Right kidney (tissue), 1 donor: ENCODE measurements around the gene RBM10.

Source experiments
- DNase-seq: peaks from one replicate; pipeline ENCODE4 v3.0.0-alpha.2; 2016

Gene RBM10

DNA sequence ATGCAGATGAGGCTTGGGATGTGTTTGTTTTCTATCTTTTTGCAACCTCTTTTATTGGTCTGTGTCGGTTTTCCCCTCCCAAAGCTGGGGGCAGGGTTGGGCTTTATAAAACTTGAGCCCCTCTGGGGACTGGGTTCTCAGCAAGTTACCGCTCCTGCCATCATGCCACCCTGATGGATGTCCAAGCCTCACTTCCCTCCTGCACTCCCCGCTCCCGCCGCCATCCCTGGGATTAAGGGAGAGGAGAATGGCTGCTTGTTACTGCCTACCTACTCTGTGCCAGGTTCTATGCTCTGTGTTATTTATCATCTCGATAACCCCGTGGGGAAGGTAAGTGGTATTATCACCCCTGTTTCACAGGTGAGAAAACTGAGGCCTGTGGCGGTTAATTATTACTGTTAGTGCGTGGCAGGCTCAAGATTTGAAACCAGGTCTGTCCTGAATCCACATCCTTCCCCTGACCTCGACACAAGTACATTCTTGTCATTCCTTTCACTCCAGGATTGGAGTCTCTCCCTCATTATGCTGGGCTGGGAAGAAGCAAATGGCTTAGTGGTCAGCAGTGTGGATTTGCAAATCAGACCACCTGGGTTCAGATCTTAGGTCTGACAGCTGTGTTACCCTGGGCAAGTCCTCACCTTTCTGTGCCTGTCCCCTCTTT is 53.1 kb downstream of the RBM10 start:
- DNase-seq = no peak

DNA sequence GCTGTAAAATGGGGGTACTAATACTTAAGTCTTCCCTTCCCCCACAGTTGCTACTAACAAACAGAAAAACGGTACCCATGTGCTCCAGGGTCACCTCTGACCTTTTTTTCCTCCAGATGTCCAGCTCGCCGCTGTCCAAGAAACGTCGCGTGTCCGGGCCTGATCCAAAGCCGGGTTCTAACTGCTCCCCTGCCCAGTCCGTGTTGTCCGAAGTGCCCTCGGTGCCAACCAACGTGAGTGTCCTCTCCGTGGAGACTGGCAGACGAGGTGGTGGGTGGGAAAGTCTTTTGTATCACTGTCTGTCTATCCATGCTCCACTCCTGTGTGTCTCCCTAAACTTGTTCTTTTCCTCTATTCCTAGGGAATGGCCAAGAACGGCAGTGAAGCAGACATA is 53.7 kb downstream of the RBM10 start:
- no peak for DNase-seq

DNA sequence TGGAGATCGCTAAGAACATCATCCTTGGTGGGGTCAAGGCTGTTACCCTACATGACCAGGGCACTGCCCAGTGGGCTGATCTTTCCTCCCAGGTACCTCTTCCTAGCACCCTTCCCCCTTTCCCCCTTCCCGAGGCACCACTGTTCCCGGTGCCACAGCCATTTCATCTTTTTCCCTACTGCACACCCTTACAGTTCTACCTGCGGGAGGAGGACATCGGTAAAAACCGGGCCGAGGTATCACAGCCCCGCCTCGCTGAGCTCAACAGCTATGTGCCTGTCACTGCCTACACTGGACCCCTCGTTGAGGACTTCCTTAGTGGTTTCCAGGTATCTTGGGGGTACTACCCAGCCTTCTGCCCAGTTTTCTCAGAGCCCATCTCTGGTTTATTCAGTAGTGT is 54.3 kb downstream of the RBM10 start:
- no peak for DNase-seq

DNA sequence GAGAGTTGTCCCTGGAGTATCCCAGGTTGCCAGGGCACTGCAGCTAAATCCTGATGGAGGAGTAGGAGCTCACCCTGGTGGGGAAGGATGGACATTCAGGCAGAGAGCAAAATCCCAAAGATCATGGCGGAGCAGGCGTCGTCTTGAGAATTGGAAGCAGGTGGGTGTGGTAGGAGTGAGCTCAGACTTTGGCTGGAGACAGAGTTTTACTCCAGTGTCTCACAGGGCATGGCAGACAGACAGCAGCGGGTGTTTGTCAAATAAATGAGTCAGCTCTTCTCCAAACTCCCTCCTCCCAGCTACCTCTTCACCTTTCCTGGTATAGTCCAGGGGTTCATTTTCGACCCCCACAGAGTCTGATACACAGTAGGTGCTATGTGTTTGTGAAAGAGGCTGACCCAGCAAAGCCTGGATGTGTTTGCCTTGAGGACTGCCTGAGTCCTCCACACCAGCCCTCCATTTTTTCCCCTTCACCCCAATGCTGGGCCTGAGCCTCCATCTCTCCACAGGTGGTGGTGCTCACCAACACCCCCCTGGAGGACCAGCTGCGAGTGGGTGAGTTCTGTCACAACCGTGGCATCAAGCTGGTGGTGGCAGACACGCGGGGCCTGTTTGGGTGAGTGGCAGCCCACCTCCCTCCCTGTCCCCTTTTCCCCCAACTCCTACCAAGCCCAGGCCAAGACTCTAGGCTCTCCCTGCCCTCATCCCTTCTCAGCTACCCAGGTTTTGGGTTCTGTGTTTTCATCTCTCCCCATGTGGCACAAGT is 55.5 kb downstream of the RBM10 start:
- DNase-seq = no peak

DNA sequence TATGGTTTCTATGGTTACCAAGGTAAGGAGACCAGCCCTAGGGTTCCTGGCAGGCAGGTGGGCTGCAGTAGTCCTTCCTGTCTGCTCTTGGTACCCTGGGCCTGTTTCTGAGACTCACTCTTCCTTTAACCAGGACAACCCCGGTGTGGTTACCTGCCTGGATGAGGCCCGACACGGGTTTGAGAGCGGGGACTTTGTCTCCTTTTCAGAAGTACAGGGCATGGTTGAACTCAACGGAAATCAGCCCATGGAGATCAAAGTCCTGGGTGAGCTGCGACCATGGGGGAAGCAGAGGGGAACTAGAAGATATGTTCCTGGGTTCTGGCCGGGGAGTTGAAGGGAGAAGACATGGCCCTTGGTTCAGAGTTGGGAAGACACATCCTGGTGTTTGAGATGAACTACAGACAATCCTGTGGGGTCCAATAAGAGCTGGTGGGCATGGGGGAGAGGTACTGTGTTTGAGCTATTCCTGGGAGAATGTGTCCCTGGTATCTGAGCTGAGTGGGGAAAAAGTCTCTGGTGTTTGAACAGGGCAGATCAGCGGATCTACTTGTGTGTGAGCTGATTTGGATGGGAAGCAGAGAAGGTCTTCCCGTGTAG is 56.4 kb downstream of the RBM10 start:
- no peak for DNase-seq

DNA sequence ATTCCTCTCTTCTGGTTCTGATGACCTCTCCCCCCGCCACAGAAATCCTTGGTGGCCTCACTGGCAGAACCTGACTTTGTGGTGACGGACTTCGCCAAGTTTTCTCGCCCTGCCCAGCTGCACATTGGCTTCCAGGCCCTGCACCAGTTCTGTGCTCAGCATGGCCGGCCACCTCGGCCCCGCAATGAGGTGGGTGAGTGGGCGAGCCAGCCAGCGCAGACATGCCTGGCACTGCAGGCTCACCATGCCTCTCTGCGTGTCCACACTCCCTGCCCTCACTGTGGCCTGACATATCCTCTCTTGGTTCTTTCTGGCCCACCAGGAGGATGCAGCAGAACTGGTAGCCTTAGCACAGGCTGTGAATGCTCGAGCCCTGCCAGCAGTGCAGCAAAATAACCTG is 57.3 kb downstream of the RBM10 start:
- DNase-seq = no peak

DNA sequence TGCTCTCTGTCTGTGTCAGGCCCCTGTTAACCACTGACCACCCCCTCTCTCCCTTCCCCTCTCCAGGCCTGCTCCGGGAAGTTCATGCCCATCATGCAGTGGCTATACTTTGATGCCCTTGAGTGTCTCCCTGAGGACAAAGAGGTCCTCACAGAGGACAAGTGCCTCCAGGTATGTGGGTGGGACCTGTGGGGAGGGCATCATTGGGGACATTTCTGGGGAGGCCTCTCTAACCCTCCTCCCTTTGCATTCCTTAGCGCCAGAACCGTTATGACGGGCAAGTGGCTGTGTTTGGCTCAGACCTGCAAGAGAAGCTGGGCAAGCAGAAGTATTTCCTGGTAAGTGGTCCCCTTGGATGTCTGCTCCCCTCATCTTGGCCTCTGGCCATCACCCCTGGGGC is 57.9 kb downstream of the RBM10 start:
- DNase-seq = no peak

DNA sequence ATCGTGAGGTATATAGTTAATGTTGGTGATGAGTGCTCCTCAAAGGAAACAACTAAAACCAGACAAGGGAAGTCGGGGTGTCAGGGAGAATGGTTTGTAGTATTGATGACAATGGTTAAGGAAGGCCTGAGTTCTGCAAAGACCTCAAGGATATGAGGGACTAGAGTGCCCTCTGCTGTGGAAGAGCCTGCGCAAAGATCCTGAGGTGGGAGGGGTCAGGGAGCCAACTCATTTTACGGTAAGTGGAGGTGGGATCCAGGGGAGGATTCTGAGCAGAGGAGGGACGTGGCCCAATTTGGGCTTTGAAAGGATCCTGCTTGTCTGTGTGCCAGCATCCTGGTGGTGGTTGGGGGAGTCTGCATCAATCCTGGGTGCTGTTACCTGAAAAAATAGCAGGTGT is 59.9 kb downstream of the RBM10 start:
- no peak for DNase-seq

DNA sequence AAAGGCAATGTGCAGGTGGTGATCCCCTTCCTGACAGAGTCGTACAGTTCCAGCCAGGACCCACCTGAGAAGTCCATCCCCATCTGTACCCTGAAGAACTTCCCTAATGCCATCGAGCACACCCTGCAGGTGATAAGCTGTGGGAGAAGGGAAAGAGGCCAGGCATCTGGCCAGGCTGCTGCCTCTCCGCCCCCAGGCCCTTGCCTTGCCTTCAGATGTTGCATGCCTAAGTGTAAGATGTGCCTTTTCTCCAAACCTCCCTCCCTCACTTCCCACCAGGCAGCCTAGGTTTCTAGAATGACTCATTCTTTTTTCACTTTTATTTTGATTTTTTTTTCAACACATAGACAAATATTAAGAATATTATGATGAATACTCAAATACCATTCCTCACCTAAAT is 61.3 kb downstream of the RBM10 start:
- no peak for DNase-seq

DNA sequence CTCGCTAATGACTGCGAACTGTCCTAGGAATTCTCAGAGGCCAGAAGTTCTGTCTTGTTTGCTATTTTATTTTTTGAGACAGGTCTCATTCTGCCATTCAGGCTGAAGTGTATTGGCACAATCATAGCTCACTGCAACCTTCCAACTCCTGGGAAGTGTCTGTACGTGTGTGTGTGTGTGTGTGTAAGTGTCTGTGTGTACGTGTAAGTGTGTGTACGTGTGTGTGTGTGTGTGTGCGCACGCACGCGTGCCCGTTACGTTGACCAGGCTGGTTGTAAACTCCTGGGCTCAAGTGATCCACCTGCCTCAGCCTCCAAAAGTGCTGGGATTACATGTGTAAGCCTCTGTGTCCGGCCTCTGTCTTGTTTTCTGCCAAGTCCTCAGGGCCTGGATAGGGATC is 63.1 kb downstream of the RBM10 start:
- no peak for DNase-seq

DNA sequence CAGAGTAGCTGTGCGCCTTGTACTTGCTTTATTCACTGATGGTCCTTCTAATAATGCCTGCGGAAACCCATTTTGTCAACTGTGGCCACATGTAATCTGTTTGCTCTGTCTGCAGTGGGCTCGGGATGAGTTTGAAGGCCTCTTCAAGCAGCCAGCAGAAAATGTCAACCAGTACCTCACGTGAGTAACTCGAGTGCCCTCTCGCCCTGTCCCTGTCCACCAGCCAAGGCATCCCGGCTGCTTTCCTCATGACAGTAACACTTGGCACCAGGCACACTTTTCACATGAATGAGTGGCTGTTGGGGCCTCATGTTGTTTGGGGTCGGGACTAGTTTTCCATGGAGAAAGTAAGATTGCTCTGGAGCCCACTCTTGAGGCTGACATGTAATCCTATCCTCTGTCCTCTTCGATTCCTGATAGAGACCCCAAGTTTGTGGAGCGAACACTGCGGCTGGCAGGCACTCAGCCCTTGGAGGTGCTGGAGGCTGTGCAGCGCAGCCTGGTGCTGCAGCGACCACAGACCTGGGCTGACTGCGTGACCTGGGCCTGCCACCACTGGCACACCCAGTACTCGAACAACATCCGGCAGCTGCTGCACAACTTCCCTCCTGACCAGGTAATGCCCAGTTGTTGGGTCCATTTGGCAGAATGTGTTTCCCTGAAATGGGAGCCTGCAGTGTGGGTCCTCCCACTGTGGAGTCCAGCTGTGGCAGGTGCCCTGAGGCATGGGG is 64.7 kb downstream of the RBM10 start:
- DNase-seq = no peak

DNA sequence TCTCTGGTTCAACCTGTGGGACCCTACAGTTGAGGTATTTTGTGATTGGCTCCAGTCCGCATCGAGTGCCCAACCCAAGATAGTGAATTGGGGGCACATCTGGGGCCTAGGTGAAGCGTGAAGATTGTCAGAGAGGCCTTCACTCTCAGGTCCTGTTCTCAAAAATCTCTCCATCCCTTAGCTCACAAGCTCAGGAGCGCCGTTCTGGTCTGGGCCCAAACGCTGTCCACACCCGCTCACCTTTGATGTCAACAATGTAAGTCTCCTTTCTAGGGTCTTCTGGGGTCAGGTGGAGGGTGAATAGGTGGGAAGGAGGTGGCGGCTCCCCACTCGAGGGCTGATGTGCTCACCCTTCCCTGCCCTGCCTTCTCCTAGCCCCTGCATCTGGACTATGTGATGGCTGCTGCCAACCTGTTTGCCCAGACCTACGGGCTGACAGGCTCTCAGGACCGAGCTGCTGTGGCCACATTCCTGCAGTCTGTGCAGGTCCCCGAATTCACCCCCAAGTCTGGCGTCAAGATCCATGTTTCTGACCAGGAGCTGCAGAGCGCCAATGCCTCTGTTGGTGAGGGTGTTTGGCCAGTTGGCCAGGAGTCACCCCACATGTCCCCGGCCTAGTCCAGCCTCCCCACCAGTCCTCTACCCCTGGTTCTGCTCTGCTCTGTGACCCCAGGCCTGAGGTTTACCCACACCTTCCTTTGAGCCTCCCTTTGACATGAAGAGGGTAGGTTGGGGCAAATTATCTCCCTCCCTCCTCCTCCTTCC is 65.8 kb downstream of the RBM10 start:
- no peak for DNase-seq

DNA sequence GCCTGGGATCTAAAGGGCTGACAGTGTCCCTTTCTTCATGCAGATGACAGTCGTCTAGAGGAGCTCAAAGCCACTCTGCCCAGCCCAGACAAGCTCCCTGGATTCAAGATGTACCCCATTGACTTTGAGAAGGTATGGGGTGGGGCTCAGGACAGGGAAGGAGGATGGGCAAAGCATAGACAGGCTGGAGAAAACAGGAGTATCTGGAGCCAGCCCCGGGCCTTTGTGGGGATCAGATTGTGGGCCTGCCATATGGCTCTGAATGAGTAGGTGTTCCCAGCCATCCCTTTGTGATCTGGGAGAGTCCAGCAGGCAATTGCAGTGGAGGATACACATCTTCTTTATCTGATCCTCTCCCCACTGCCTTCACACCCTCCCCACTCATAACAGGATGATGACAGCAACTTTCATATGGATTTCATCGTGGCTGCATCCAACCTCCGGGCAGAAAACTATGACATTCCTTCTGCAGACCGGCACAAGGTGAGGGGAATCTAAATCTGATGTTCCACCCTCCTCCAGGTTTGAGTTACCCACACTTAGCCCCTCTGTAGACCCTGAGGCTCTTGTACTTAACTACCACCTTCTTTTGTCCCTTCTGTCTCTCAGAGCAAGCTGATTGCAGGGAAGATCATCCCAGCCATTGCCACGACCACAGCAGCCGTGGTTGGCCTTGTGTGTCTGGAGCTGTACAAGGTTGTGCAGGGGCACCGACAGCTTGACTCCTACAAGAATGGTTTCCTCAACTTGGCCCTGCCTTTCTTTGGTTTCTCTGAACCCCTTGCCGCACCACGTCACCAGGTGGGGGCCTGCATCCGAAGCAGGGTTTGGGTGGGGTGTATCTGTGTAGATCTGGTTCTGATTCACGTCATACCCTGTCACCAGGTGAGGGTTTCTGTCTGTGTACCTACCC is 67.6 kb downstream of the RBM10 start:
- DNase-seq = no peak

DNA sequence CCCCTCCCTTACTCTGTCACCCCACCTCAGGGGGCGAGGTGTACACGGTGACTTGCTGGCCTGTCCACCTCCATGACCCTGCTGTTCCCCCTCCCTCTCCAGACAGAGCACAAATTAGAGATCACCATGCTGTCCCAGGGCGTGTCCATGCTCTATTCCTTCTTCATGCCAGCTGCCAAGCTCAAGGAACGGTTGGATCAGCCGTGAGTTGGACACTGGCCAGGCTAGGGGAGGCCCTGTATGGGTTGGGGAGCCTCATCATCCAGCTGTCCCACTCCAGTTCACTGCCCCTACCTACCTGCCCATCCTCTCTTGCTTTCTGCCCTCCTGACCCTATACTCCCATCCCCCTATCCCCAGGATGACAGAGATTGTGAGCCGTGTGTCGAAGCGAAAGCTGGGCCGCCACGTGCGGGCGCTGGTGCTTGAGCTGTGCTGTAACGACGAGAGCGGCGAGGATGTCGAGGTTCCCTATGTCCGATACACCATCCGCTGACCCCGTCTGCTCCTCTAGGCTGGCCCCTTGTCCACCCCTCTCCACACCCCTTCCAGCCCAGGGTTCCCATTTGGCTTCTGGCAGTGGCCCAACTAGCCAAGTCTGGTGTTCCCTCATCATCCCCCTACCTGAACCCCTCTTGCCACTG is 69.5 kb downstream of the RBM10 start:
- no peak for DNase-seq

DNA sequence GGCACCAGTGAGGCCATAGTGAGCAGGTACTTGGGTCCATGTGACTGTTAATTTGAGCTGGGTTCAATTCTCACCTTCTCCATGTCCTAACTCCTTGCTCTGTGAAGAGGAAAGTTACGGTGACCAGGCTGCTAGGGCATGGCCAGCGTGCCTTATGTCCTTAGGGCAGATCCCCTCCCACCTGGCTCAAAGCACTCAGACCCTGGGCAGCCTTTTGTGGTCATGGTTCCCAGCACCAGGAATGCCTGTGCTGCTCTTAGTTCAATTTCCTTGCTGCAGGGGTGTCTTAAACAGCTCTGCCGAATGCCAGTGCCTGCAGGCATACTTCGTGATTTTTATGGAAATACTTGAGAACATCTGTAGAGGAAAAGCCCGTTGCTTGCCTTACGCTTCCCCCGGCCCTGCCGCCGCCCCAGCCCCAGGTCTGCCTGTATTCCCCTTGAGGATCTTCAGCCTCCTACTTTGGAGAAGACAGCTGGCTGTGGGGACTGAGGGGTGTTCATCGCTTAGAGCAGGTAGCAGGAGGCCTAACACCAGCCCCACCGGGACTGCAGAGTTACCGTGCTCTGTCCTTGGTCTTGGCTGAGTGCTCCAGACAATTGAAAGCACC is 70.4 kb downstream of the RBM10 start:
- DNase-seq = no peak

DNA sequence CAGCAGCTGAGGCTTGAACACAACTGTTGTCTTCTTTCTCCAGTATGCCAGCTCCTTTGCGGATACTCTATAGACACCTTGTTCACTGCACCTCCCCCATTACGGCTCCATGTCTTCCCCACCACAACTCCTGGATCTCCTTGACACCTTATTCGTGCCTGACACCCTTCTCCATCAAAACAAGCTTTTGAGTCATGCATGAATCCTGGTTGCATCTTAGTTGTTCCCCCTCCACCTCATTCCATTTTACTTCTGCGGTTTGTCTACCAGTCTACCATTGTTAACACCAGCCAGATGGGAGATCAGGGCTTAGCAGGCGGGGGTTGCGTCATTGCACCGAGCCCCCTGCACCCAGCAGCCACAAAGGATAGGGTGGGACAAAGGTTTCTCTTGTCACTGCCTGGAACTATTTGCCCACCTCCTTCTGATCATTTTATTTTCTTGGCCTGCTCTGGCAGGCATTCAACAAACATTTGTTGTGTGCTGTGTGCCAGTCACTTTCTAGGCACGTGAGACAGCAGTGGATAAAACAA is 71.4 kb downstream of the RBM10 start:
- no peak for DNase-seq

DNA sequence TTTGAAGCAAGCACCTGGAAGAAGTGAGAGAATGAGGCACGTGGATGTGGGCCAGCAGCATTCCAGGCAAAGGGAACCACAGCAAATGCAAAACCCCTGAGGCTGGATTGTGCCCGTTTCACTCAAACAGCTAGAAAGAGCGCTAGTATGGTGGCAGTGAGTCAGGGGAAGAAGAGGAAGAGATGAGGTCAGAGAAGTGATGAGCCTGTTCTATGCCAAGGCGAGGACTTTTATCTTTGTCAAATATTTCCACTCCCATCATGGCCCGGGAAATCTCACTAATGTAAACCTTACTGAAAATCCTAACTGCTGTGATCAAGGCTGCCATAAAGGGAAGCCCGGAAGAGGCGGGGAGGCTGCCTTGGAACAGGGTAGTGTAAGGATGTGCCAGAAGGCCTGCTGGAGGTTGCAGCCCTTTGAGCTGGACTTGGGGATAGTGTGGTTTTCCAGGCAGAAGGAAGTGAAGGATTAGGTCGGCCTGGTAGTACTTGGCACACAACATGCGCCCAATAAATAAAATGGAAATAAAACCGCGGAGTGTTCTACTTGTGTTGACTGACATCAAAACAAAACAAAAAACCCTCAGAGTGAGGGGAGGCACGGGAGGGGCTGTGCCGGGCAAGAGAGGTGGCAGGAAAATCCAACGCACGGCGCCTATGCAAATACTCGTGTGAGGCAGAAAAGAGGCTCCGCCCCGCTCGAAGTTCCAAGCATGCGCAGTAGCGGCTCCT is 72.3 kb downstream of the RBM10 start:
- DNase-seq = peak; percentile 9

DNA sequence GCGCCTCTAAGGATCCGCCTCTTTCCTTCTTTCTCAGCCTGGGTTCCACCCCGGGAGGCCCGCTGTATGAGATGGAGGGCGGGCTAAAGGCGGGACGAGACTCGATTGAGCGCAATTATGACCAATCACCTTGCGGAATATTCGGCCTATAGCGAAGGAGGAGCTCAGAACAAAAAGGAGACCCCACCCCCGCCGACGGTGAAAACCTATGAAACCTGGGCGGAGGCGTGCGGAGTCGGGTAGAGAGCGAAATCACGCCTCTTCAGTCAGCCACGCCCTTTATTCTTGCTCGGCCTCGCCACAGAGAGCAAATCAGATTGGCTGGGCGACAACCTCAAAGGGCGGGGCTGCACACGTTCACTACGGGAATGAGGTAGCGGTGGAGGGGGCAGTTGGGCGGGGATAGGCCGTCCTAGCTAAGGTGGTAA is 72.8 kb downstream of the RBM10 start:
- peak; percentile 87 for DNase-seq

DNA sequence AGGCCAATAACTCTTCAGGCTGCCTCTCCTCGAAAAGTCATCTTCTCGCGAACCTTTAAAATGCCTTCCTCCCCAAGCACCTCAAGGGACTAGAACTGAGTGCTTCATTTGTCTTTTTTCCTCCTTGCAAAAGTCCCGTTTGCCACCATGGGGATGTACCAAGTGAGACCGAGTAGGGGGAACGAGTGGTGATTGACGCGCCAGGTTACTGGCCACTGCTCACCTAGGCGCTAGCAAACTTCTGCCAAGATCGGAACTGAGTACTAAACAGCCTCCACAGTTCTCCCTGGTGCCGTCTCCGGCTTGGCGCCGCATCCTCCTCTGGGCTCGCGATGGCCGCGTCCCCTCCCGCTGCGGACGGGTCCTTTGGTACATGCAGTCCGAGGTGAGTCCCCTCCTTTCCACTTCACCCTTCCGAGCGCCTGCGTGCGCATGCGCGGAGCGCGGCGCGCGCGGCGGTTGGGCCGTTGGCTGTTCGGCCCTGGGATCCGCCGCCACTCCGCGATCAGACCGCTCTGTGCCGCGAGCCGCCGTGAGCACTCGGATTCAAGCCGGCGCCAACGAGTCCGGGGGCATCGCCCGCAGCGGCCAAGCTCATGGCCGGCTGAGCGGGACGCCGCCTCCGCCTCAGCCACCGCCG is 73.4 kb downstream of the RBM10 start, which contains the start of gene CDK16:
CDK16 (plus strand) TSS at position 402 of the 640 bp plus-strand sequence. CDS start 4,877 bp downstream, outside the sequence.
- peak; percentile 96 for DNase-seq
